Brain microvascular endothelial cell (primary cell): ENCODE results near the gene STN1.

Source experiments
- DNase-seq: peaks from one replicate; pipeline ENCODE4 v3.0.0-alpha.2; 2020
- H3K27ac ChIP-seq: fragments of 250-450 bp; sonication (Bioruptor Pico); 2 replicates; pipeline ENCODE4 v1.5.1; 2020; ENCODE audit warnings: mild to moderate bottlenecking, moderate library complexity
- H3K27me3 ChIP-seq: fragments of 250-450 bp; sonication (Bioruptor Pico); replicated peaks from 2 replicates; pipeline ENCODE4 v1.5.1; 2020; ENCODE audit warnings: mild to moderate bottlenecking
- H3K36me3 ChIP-seq: fragments of 250-450 bp; sonication (Bioruptor Pico); replicated peaks from 2 replicates; pipeline ENCODE4 v1.5.1; 2020; ENCODE audit warnings: mild to moderate bottlenecking
- H3K4me3 ChIP-seq: 2 replicates; pipeline ENCODE4 v1.5.1; 2011; ENCODE audit warnings: low read depth, mild to moderate bottlenecking, control low read depth, low read length, moderate library complexity
- in situ Hi-C: cut with HindIII; loops from 2 replicates; pipeline ENCODE4 v1.10.0; 2017; ENCODE audit warnings: low sequenced_read_pairs, low pct_ligation_motif_present
- TF ChIP-seq, protein P1 (sequence below): IDR thresholded peaks from 2 replicates; pipeline ENCODE4 v1.5.1; 2011; ENCODE audit warnings: low read depth, mild to moderate bottlenecking, moderate library complexity, low read length, control low read depth, inconsistent platforms; ENCODE audit errors: missing control alignments

STN1 gene

DNA sequence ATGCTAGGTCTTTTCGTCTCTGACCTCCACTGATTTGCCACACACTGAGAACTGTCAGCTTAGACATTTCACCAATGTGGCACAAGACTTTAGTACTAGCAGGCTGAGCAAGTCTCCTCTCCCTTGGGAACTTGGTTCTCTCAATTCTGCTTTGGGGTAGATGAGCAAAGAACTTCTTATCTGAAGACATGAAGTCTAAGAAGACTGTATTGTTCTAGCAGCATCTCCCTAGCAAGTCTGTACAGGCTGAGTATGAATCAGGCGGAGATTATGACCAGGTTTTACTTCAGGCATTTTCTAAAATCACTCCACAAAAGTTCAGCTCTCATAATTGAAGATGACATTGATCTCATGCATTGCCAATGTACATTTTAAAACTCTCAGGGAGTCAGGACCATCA is 23.8 kb upstream of the STN1 start:
- H3K36me3 ChIP-seq = no peaks in the 10 kb centered on the region
- no peak overlapping the region for H3K4me3 ChIP-seq
- H3K27me3 ChIP-seq = no peaks in the 10 kb centered on the region
- in situ Hi-C loops = no loop called here
- no peak for DNase-seq
- no peak overlapping the region for H3K27ac ChIP-seq
- TF ChIP-seq, protein P1, sequence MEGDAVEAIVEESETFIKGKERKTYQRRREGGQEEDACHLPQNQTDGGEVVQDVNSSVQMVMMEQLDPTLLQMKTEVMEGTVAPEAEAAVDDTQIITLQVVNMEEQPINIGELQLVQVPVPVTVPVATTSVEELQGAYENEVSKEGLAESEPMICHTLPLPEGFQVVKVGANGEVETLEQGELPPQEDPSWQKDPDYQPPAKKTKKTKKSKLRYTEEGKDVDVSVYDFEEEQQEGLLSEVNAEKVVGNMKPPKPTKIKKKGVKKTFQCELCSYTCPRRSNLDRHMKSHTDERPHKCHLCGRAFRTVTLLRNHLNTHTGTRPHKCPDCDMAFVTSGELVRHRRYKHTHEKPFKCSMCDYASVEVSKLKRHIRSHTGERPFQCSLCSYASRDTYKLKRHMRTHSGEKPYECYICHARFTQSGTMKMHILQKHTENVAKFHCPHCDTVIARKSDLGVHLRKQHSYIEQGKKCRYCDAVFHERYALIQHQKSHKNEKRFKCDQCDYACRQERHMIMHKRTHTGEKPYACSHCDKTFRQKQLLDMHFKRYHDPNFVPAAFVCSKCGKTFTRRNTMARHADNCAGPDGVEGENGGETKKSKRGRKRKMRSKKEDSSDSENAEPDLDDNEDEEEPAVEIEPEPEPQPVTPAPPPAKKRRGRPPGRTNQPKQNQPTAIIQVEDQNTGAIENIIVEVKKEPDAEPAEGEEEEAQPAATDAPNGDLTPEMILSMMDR = no peak

DNA sequence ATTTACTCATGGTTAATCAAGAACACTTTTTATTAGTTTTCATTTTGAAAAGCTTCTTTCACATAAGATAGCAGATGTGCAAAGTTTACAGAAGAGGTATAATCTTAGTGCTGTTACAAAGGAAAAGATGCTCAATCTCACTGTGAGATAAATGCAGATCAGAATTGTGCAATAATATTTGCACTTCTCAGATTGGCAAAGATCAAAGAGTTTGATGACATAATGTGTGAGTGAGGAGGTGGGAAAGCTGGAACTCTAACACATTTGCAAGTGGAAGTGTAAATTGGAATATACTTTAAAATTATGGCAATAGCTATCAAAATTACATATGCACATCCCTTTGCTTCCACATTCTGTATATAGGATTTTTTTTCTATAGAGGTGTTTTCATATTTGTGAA is 21.5 kb upstream of the STN1 start:
- TF ChIP-seq, protein P1 = no peak
- DNase-seq = no peak
- no peaks in the 10 kb centered on the region for H3K27me3 ChIP-seq
- no peak overlapping the region for H3K4me3 ChIP-seq
- H3K36me3 ChIP-seq = no peaks in the 10 kb centered on the region
- H3K27ac ChIP-seq = no peak overlapping the region
- in situ Hi-C loops = no loop called here

GRCh38 chr10:103936022-103936421 is 18.0 kb upstream of the STN1 start:
- TF ChIP-seq, protein P1 = no peak
- no peaks in the 10 kb centered on the region for H3K27me3 ChIP-seq

GRCh38 chr10:103934308-103934707 is 16.3 kb upstream of the STN1 start:
- no peak overlapping the region for H3K27ac ChIP-seq
- DNase-seq = no peak
- in situ Hi-C loops = no loop called here
- no peaks in the 10 kb centered on the region for H3K36me3 ChIP-seq
- no peaks in the 10 kb centered on the region for H3K27me3 ChIP-seq
- TF ChIP-seq, protein P1 = no peak
- H3K4me3 ChIP-seq = no peak overlapping the region

More at GRCh38 chr10:103936022-103936421, 18.0 kb upstream of the STN1 start:
- H3K27ac ChIP-seq = no peak overlapping the region
- DNase-seq = no peak
- in situ Hi-C loops = no loop called here
- no peaks in the 10 kb centered on the region for H3K36me3 ChIP-seq
- H3K4me3 ChIP-seq = no peak overlapping the region

- Histone ChIP-seq H3K36me3 (no peaks in the 10 kb centered on the region), H3K27ac (no peak overlapping the region), H3K4me3 (no peak overlapping the region), H3K27me3 (no peaks in the 10 kb centered on the region)
- TF ChIP-seq, protein P1 = no peak
- in situ Hi-C loops = no loop called here
- DNase-seq = no peak
Observed at GRCh38 chr10:103933557-103934121, 15.7 kb upstream of the STN1 start.

- H3K27me3 ChIP-seq = no peaks in the 10 kb centered on the region
- H3K36me3 ChIP-seq = no peaks in the 10 kb centered on the region
- DNase-seq = no peak
- TF ChIP-seq, protein P1 = no peak
- no peak overlapping the region for H3K27ac ChIP-seq
- in situ Hi-C loops = no loop called here
- H3K4me3 ChIP-seq = no peak overlapping the region
Observed at GRCh38 chr10:103932971-103933370, 15.0 kb upstream of the STN1 start.
